HG03103 (cell line): ENCODE measurements around the gene SLAMF1.
"Not testable (repeated sequence)": the region's sequence is repeated elsewhere in the genome, so short reads cannot be mapped to it uniquely, and the experiment has no call there.

Experiments
- ATAC-seq: cut with Tn5 transposase; IDR thresholded peaks from one replicate; pipeline ENCODE4 v1.9.1; 2021; ENCODE audit warnings: low read depth; ENCODE audit not compliant: unreplicated experiment

SLAMF1 gene

DNA sequence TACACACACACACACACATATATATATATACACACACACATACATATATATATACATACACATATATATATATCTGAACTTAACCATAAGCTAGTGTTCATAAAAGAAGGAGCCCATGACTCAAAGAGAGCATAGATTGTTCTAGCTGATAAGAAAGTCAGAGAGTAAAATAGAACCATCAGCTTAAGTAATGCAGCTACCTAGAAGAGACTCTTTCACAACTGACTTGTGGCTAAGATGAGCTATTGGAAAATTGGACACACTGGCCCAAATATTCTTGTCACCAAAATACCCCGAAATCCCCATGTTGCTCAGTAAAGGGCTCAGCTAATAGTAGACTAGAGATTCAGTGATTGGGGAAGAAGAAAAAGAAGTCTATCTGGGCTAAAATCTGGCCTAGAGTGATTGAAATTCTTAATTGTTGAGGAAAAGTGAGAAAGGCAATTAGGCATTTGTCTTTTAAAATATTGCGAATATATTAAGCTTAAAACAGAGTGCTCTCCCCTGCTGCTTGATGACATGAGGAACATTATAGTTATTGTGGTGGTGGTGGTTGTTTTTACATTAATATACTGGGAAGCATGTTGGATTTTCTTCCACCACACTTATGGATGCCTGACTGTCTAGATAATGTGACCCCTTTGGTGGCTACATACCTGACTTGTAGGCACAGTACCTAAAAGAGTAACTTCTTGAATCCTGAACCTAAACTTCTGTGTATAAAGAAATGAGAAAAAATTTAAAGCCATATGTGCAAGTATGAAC, 6.3 kb downstream of the SLAMF1 start:
- no peak for ATAC-seq

DNA sequence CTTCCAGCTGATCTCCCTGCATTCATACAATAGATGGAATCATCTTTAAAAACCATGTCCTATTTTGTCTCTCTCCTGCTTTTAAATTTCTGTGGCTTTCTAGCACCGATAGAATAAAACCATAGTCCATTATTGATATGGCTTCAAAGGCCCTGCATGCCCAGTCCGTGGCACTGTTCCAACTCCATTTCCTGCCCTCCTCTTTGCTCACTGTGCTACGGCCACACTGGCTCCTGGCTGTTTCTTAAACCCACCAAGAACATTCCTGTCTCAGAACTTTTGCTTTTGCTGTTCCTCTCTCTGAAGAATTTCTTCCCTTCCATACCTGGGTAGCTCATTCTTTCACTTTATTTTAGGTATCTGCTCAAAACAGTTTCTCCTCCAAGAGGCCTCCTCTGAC, 7.2 kb downstream of the SLAMF1 start:
- ATAC-seq = no peak

DNA sequence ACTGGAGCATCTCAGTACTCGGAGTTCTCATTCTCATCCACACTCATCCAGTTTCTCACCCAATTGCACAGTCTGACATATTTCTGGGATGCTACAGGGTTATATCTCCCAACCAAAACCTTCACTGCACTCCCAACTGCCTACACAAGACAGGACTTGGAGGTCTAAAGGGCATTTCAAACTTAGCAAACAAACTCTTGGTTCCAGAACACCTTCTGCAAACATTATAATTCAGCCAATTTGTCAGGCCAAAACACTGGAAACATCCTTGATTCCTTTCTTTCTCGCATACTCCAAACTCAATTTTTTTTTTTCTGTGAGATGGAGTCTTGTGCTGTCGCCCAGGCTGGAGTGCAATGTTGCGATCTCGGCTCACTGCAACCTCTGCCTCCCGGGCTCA, 7.9 kb downstream of the SLAMF1 start:
- ATAC-seq = no peak

DNA sequence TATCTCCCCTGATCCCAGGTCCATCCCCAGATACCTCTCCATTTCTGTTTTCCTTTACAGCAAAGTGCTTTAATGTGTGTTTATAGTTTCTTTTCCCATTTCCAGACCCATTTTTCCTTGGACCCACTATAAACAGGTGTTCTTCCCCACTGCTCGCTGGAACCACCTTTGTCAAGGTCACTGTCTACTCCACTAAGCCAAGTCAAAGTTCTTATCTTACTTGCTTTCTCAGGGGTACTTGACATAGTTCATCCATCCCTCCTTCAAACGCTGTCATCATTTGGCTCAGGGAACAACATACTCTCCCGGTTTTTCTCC, 8.3 kb downstream of the SLAMF1 start:
- ATAC-seq = no peak

DNA sequence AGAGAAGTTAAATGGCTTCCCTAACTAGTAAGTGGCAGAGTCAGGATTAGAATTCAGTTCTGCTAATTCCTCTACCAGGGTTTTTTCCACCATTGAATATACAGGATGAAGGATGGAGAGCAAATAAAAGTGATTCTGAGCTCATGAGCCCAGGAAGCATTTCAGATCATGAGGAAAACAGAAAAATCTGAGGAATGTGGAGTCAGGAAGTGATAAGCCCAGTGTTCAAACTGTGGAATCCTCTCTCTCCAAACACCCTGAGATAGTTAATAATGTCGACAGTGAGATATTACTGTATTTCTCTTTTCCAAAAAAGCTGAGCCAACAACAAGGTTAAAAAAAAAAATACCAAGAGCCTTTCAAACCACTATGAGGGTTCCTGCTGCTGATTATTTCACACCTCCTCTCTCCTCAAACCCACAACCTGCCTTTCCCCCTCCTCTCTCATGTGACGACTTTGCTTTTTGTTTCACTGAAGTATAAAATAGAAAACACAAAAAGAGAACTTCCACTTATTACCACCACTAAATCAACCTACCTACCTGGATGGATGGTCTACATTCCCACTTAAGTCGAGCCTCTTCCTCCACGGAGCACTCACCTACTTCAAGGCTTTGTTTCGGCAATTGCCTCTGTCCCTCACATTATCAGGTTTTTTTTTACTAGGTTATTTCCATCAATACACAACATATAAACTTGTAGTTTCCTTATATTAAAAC, 8.9 kb downstream of the SLAMF1 start:
- no peak for ATAC-seq

DNA sequence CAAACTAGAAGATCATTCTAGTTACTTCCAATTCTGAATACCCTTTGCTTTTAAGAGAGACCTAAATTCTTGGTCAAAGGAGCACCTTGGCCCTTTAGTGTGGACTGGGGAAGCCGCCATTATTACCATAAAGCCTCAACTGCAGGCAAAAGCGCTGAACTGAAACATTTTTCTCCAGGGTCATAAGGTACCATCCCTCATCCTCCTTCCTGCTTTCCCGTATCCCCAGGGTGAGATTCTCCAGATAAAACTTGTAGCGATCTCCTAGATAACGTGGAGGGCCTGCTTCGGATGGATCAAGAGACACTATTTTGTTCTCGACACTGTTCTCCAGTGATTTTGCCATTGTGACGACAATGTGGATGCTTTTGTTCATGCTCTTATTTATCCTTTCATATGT, 9.8 kb downstream of the SLAMF1 start:
- no peak for ATAC-seq

- ATAC-seq = no peak
These were observed 10.3 kb downstream of the SLAMF1 start for GRCh38 chr1:160636547-160636946.

- ATAC-seq = no peak
These were observed 10.8 kb downstream of the SLAMF1 start for GRCh38 chr1:160636076-160636475.

DNA sequence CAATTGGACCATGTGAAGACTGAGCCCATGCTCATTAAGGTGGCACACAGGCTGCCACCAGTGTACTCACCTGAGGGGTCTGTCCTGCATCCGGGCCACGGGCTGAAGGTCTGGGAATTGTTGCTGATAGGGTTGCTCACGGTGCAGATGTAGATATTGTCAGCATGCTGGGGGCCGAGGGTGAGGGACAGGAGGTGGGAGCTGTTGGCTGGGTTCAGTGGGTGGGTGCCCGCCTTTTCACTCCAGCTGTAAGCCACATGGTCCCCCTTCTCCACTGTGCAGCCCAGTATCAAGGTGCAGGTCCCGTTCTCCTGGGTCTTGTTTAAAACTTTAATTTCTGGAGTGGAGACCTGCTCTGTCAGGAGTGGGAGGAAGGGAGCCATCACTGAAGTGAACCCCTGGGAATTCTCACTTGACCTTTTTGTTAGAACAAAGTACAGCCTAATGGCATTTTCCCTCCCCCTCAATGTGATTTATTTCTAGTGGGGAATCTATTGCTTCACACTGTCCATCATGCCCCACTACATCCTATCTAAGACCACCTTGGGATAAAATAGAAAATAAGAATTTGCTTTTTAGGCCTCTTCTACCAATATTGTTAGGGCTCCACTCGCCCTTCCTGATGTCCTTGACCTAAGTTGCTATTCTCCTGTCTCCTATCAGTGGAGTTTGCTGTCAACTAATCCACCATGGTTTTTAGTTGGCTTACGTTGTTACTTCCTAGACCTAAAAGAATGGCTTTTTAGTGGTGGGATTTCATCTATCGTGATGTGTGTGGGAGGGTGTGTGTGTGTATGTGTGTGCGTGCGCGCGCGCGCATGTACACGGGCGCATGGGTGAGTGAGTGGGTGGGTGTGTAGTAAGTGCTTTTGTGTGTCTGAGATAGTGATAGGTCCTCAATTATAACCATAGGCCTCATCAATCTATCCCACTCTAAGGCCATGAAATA, 12.0 kb downstream of the SLAMF1 start:
- ATAC-seq = no peak

DNA sequence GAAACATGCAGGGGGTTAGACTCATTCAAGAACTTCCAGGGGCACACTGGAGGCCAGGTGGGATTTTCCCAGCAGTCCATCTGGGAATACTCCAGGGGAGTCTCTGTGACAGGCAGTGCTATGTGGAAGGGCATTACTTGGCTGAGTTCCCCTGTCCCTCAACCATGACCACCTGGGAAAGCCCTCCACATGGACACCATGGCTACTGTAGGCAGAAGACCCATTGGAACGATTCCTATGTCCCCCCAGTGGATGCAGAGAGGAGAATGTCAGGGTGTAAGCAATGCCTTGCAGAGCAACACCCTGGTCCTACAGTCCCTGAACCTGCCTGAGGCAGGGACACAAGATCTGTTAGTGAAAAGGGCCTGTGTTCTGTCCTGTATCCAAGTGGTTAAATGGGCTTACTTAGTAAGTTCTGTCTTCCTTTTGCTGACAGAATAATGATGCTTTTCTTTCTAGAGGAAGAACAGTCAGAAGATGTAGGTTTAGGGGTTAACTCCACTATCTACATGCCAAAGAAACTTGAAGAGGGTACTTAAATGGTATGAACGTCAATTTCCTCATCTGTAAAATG, 13.4 kb downstream of the SLAMF1 start:
- no peak for ATAC-seq

- ATAC-seq = no peak
These were observed 14.7 kb downstream of the SLAMF1 start for GRCh38 chr1:160631983-160632625.

- ATAC-seq = no peak
These were observed 16.1 kb downstream of the SLAMF1 start for GRCh38 chr1:160630523-160631451.

GRCh38 chr1:160629286-160630210, 17.3 kb downstream of the SLAMF1 start:
- no peak for ATAC-seq

- ATAC-seq = no peak
These were observed 18.0 kb downstream of the SLAMF1 start for GRCh38 chr1:160628799-160629263.

- ATAC-seq = not testable (repeated sequence)
These were observed 19.1 kb downstream of the SLAMF1 start for GRCh38 chr1:160627677-160628289.

GRCh38 chr1:160626509-160627342, 20.1 kb downstream of the SLAMF1 start:
- no peak for ATAC-seq
